Subcutaneous adipose tissue (tissue), 4 donors: ENCODE data around the gene G2E3. TPM values are rescaled to one million over a fixed set of nuclear protein-coding genes. Genes with fewer than 3 reads are reported as not detected.

Experiments used
- CTCF ChIP-seq: fragments of 450-650 bp; IDR thresholded peaks from one replicate; pipeline ENCODE4 v1.5.1; 2016; ENCODE audit warnings: low read depth, mild to moderate bottlenecking, control low read depth, antibody characterized with exemption, moderate library complexity
- total RNA-seq, 4 donors: library from RNA; depleted of rRNA; stranded (reverse); fragments of >200 nt; gene quantifications; one replicate each; pipeline ENCODE4 v1.1.0, GENCODE V29; 2016

The G2E3 gene
- total RNA-seq, 4 donors from 2014 or later, result 8.9 to 19.1 (median 15.1) TPM

GRCh38 chr14:30573966-30574365, 15.0 kb downstream of the G2E3 start:
- no peak for TF ChIP-seq CTCF

- no peak for TF ChIP-seq CTCF
These were observed 21.8 kb downstream of the G2E3 start for GRCh38 chr14:30580616-30581282.

- TF ChIP-seq CTCF, result no peak
These were observed 22.3 kb downstream of the G2E3 start for GRCh38 chr14:30581283-30581625.

- TF ChIP-seq CTCF, result no peak
These were observed 23.4 kb downstream of the G2E3 start for GRCh38 chr14:30582376-30582775.

GRCh38 chr14:30584058-30584630, 25.2 kb downstream of the G2E3 start:
- no peak for TF ChIP-seq CTCF

GRCh38 chr14:30585204-30585603, 26.2 kb downstream of the G2E3 start:
- TF ChIP-seq CTCF, result no peak

- TF ChIP-seq CTCF, result no peak
These were observed 28.2 kb downstream of the G2E3 start for GRCh38 chr14:30587141-30587540.
